ENCODE measurements around the gene CCNJL.

Gene CCNJL

GRCh38 chr5:160242145-160242544 lies 70.2 kb downstream of the CCNJL start:
- H3K4me1 ChIP-seq = no peaks in the 10 kb centered on the region
- no peak for DNase-seq
- no peaks in the 10 kb centered on the region for H3K36me3 ChIP-seq
- H3K27ac ChIP-seq = no peak overlapping the region
- TF ChIP-seq, protein P1, sequence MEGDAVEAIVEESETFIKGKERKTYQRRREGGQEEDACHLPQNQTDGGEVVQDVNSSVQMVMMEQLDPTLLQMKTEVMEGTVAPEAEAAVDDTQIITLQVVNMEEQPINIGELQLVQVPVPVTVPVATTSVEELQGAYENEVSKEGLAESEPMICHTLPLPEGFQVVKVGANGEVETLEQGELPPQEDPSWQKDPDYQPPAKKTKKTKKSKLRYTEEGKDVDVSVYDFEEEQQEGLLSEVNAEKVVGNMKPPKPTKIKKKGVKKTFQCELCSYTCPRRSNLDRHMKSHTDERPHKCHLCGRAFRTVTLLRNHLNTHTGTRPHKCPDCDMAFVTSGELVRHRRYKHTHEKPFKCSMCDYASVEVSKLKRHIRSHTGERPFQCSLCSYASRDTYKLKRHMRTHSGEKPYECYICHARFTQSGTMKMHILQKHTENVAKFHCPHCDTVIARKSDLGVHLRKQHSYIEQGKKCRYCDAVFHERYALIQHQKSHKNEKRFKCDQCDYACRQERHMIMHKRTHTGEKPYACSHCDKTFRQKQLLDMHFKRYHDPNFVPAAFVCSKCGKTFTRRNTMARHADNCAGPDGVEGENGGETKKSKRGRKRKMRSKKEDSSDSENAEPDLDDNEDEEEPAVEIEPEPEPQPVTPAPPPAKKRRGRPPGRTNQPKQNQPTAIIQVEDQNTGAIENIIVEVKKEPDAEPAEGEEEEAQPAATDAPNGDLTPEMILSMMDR (IDR thresholded peaks at IDR 0.05) = no peak
- no peaks in the 10 kb centered on the region for H3K9me3 ChIP-seq
- intact Hi-C loops (cut with DNase I; ENCODE audit: low total_unique reads) = no loop called here
- peaks cover 0 to 8% of the 10 kb centered on the region in 2 donors for H3K27me3 ChIP-seq
- no peak overlapping the region for H3K4me3 ChIP-seq

GRCh38 chr5:160240350-160240749 lies 72.0 kb downstream of the CCNJL start:
- TF ChIP-seq, protein P1 (IDR thresholded peaks at IDR 0.05) = no peak
- Histone ChIP-seq H3K4me3 (no peak overlapping the region), H3K9me3 (no peaks in the 10 kb centered on the region), H3K27ac (no peak overlapping the region), H3K27me3 (peaks cover 0 to 8% of the 10 kb centered on the region in 2 donors), H3K36me3 (no peaks in the 10 kb centered on the region), H3K4me1 (no peaks in the 10 kb centered on the region)
- intact Hi-C loops (cut with DNase I; ENCODE audit: low total_unique reads) = no loop called here
- DNase-seq = no peak

DNA sequence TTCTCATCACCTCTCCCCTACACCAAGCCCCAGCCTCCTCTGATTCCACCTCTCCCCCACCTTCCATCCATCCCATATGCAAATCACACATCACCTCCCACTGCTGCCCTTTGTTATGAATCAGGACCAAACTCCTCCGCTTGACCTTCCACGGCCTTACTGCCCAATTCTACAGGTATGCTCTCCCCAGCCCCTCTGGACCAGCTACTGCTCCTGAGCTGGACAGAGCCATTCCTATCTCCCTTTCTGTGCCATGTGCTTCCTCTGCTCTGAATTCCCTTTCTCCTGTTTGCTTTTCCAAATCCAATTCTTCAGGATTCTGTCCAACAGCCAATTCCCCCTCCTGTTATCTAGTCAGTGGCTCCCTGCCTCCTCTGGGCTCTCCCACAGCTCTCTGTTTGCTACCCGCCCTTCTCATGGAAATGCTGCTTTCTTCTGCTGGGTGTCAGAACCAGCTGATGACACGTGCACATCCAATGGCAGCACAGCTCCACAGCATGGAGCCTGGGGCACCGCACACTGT lies 74.7 kb downstream of the CCNJL start:
- Histone ChIP-seq H3K27ac (no peak overlapping the region), H3K4me3 (no peak overlapping the region), H3K9me3 (no peaks in the 10 kb centered on the region), H3K27me3 (peaks cover 0 to 8% of the 10 kb centered on the region in 2 donors), H3K36me3 (no peaks in the 10 kb centered on the region), H3K4me1 (no peaks in the 10 kb centered on the region)
- TF ChIP-seq, protein P1 (IDR thresholded peaks at IDR 0.05) = no peak
- intact Hi-C loops (cut with DNase I; ENCODE audit: low total_unique reads) = no loop called here
- DNase-seq = no peak

DNA sequence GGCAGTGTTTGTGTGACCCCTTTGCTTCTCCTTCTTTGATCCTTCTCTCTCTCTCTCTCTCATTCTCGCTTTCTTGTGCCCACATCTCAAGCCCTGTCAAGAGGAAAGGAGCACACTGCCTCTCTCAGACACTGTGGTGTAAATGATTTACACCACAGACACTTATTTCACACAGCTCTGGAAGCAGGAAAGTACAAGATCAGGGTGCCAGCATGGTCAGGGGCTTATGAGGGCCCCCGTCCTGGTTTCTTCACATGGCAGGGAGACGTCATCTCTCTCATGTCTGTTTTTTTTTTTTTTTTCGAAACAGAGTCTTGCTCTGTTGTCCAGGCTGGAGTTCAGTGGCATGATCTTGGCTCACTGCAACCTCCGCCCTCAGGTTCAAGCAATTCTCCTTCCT lies 76.6 kb downstream of the CCNJL start:
- DNase-seq = no peak
- Histone ChIP-seq H3K27ac (no peak overlapping the region), H3K9me3 (no peaks in the 10 kb centered on the region), H3K4me3 (no peak overlapping the region), H3K4me1 (no peaks in the 10 kb centered on the region), H3K27me3 (peaks cover 0 to 6% of the 10 kb centered on the region in 2 donors), H3K36me3 (no peaks in the 10 kb centered on the region)
- intact Hi-C loops (cut with DNase I; ENCODE audit: low total_unique reads) = no loop called here
- TF ChIP-seq, protein P1 (IDR thresholded peaks at IDR 0.05) = no peak

DNA sequence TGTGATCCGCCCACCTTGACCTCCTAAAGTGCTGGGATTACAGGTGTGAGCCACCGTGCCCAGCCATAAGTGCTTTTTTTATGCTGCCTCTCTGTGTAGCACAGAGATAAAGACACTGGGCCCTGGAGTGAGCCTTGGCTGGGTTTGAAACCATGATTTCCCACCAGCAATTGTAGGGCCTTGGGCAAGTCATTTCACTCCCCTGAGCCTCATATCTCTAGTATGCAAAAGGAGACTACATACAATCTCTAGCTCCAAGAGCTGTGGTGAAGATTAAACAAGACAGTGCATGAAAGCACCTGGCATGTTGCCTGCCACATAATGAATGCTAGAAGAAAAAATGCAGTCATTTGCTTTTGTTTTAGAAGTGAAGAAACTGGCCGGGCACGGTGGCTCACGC lies 79.1 kb downstream of the CCNJL start:
- H3K36me3 ChIP-seq = no peaks in the 10 kb centered on the region
- H3K4me3 ChIP-seq = no peak overlapping the region
- intact Hi-C loops (cut with DNase I; ENCODE audit: low total_unique reads) = no loop called here
- H3K4me1 ChIP-seq = no peaks in the 10 kb centered on the region
- H3K27ac ChIP-seq = no peak overlapping the region
- TF ChIP-seq, protein P1 (IDR thresholded peaks at IDR 0.05) = no peak
- no peaks in the 10 kb centered on the region for H3K27me3 ChIP-seq
- no peaks in the 10 kb centered on the region for H3K9me3 ChIP-seq
- no peak for DNase-seq

DNA sequence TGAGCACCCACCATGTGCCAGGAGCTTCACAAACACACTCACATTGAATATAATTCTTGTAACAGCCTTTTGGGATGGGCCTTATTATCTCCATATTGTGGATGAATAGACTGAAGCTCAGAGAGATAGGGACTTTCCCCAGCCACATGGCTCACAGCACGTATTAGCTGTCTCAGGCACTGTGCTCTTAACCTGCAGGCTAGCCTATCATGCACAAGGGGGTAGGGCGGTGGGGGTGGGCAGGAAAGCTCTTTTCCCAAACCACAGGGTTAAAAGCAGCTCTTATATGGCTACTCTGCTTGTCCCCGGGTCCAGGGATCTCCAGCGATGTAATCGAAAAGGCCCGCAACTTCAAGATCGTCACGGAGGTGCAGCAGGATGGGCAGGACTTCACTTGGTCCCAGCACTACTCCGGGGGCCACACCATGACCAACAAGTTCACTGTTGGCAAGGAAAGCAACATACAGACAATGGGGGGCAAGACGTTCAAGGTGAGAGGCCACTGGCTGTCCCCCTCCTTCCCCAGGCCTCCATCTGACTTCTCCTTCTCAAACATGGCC lies 80.5 kb downstream of the CCNJL start:
- H3K27me3 ChIP-seq = no peaks in the 10 kb centered on the region
- no peak for DNase-seq
- no peaks in the 10 kb centered on the region for H3K9me3 ChIP-seq
- intact Hi-C loops (cut with DNase I; ENCODE audit: low total_unique reads) = no loop called here
- no peaks in the 10 kb centered on the region for H3K4me1 ChIP-seq
- no peak overlapping the region for H3K27ac ChIP-seq
- TF ChIP-seq, protein P1 (IDR thresholded peaks at IDR 0.05) = no peak
- H3K36me3 ChIP-seq = no peaks in the 10 kb centered on the region
- no peak overlapping the region for H3K4me3 ChIP-seq

Measured in tibial artery (tissue), 4 donors.